Amygdala (tissue), 56 donors: ENCODE data around the gene CLEC16A.

ENCODE experiments used
- DNase-seq, 56 donors: peaks; one replicate each; lab custom pipeline; 2025; lab: John Stamatoyannopoulos, UW

The CLEC16A gene

DNA sequence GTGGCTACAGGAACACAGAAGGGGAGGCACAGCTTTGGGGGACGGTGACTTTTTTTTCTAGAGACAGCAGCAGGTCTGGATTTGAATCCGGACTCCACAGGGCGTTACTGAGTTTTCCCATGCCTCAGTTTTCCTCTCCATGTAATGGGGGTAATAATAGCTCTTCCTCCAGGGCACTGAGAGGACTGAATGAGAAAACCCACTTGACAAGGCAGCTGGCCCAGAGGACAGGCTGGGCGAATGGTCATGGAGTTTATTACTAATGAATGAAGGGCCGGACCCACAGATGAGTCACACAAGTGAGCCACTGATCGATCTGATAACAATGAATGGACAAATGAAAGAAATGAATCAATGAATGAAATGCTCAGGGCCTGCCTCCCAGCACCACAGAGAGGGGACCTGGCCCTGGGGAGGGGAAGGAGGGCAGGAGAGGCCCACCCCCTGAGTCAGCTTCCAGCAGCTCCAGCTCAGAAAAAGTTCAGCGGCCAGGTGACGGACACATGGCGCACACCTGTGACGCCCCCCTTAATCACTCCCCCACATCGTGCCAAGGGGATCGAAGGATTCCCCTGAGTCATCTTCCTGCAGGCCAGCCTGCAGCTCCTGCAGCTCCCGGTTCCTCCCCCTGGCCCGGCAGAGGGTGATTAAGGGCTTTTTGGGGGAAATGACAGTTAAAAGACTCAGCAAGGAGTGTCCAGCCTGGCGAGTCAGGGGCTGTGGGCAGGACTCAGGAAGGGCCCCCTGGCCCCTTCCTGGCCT lies 257.3 kb downstream of the CLEC16A start:
- no peak for DNase-seq

DNA sequence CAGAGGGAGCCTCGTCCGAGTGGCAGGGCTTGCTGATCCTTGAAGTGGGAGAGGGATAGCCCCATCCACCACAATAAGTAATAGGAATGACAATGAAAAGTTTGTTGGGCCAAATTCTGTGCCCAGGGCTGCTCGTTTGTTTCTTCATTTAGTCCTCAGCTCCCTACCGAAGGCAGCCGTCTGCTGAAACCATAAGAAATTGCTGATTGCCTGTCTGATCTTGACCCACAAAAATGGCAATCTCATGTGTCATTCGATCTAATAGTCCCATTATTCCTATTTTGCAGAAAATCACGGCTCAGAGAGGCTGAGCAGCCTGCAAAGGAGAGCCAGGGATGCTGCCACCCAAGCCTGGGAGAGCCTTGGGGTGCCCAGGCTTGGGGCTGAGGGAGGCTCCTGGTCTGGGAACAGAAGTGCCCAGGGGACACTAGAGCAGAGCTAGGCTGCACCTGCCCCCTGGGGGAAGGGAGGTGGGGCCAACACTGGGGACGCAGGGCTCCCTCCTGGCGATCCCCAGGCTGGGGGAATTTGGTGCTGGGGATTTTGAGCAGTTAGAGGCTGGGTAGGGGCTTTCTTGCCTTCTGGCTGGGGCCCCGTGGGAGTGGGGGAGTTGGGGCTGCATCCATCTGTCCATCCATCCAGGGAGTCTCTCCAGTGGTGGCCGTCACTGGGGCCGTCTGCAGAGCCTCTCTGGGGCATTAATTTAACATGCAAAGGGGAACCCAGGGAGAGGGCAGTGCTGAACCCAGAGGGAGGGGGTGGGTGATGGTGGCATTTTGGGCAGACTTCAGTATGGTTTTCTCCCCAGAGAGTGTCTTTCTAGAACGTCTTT lies 258.1 kb downstream of the CLEC16A start:
- no peak for DNase-seq

DNA sequence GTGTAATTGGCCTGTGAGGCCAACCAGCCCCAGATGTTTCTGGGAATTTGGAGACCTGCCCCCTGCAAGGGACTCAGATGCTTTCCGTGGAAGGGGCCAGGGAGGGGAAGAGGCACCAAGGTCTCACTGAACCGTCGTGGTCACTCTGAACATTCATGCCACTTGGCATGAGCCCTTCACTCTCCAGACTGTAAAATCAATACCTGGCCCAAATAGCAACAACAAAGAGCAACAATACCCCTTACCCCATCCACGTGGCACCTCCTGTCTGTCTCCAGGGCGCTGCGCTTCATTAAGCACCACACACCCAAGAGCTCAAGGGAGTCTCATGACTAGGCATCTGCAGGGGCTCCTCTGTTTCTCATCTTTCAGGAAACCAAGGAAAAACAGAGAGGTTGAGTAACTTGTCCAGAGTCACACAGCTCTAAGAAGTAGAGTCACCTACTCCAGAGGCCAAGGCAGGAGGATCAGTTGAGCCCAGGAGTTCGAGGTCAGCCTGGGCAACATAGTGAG lies 258.8 kb downstream of the CLEC16A start:
- DNase-seq = no peak

DNA sequence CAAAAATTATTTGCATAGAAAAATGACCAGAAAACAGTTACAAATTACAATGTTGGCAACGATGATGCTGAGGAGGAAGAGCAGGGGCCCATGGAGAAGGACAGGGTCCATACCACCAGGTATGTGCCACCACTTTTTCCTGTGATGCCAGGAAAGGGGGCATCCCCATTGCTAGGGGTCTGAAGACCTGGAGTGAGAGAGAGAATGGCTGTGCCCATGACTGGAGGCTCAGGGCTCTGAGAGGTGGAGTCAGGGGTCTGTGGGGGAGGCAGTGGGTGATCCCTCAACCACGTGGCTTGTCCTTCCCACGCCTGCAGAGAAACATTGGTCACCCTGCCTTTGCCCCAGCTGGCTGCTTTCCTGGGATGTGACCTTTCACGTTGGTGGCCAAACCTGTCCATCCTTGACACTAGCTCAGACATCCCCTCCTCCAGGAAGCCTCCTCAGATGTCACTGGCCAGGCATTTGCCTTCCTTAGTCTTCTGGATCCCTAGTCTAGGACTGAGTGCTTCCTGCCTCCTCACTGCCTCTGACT lies 260.2 kb downstream of the CLEC16A start:
- no peak for DNase-seq

DNA sequence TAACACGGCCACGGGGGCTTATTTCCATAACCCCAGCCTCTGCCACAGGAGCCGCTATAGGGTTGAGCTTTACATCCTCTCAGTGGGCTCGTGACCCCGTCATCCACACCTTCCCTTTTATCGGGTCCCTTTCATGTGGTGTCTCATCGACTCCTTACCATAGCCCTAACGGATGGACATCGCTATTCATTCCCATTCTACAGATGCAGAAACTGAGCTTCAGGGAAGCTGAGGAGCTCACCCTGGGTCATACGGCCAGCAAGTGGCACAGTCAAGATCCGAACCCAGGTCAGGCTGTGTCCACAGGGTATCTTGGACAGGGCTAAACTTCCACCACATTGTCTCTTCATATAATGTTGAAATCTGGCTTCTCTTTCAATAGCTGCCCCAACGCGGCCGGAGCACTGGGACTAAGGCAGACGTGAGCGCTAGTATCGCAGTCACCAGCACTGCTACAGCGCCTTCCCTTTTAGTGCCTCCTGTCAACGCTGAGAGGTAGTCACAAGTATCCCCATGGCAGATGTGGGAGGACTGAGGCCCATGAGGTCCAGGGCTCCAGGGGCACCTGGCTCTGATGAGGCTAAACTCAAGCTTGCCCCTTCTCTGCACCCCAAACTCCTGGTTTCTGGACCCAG lies 260.8 kb downstream of the CLEC16A start:
- DNase-seq = no peak

DNA sequence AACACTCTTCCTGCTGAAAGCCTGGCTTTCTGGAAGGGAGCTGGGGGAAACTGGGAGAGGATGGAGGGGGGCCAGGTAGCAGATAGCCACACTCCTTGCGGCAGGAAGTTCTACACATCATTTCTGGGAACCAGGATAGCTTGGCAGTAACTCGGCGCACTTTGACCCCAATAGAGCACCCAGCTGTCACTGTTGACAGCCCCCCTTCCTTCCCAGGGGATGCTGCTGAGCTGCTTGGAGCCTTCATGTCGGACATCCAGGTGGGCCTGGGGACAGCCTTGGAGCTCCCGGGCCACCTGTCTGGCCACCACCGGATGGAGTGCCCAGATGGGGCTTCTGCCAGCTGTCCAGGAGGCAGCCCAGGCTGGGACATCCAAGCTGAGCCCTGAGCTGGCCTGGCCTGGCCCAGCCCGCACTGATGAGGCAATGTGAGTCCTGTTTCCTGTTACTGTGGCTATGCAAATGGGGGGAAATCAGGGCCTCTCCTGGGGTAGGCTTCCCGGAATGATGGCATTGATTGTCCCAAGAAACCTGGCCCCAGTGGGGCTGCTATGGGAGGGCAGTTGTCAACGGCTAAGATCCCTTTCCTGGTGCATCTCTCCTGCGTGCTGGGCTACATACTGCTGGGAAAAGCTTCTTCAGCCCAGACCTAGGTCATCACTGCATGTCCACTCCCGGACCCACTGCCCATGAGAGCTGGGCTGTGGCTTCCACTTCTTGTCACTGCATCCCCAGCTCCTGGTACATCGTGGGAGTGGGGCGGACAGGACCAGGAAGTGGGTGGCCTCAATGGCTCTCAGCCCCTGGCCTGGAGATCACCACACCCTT lies 261.6 kb downstream of the CLEC16A start:
- no peak for DNase-seq

DNA sequence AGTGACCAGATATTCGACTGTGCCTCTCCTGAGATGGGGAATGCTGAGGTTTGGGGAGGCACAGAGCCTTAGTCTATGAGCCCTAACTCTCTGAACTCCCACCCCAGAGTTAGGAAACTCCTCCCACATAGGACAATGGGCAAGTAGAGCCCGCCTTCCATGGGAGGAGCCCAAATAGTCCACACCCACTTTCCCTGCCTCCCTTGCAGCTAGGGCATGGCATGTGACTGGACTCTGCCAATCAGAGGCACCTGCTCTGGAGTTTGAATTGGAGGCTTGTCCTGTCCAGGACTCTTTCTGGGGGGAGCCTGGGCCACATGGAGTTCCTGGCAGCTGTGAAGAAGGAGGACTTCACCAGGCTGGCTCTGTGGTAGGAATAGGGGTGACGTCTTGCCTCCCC lies 263.3 kb downstream of the CLEC16A start:
- no peak for DNase-seq

DNA sequence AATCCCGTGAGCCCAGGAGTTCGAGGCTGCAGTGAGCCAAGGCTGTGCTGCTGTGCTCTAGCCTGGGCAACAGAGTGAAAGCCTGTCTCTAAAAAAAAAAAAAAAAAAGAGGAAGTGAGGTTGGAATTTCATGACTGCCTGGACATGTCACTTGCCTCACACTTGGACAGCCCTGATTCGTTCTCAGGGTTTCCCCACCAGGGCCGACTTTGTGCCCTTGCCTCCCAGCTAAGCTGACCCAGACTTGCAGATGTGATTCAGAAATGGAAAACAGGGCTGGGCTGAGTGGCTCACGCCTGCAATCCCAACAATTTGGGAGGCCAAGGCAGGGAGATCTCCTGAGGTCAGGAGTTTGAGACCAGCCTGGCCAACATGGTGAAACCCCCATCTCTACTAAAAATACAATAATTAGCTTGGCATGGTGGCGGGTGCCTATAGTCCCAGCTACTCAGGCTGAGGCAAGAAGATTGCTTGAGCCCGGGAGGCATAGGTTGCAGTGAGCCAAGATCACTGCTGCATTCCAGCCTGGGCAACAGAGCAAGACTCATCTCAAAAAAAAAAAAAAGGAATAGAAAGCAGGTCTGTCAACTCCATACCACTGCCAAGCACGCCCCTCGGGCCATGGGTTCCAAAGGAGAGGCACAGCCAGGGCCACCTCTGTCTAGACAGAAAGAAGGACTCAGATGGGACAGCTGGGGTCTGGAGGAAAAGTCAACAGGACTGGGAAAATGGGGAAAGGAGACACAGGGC lies 264.7 kb downstream of the CLEC16A start:
- no peak for DNase-seq

DNA sequence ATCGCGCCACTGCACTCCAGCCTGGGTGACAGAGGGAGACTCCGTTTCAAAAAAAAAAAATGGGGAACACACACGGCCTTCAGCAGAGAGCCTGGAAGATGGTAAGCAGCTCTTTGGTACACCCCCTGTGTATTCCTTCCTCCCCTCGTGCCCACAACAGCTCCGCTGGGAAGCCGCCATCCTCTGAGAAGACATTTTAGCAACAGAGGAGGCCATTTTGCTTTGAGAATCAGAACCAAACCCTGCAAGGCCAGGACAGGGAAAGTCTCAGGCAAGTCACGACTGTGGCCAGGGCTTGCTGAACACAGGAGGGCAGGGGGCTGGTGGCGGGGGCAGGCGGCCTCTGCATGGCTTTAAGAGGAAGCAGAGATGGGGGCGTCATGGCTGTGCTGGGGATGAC lies 265.9 kb downstream of the CLEC16A start:
- DNase-seq = no peak

DNA sequence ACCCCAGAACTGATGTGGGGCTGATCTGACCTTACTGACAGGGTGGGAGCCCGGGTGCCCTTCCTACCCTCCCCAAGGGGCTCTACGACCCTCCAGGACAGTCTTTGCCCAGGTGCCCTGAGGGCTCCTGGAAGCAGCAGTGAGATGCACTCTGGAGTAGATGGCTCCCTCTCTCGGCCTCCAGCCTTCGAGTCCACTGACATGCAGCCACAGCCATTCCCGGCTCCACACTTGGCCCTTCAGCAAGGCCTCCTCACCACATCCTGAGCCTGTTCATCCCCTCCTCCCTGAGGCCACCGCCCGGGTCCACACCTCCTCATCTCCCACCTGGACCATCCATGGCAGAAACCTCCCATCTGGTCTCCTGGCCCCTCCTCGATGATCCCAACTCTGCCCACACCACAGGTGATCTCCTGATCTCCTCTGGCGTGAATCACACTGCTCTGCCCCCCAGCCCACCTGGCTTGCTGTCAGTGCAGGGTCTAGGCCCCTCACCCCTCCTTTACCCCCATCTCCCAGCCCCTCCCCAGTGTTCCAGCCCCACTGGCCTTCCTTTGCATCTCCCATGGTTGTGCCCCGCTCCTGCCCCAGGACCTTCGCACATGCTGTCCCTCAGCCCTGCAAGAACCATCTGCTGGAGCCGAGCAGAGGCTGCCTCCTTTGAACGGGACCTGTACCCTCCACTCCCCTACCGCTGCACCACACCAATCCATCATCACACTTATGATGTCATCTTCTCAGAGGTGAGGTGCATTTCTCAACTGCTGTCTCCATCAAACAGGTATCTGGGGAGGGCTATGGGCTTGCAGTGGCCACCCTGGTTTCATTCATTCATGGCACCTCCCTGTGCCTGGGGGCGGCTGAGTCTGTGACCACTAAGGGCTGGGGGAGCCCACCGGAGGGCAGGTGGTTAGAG lies 267.0 kb downstream of the CLEC16A start:
- DNase-seq = no peak

DNA sequence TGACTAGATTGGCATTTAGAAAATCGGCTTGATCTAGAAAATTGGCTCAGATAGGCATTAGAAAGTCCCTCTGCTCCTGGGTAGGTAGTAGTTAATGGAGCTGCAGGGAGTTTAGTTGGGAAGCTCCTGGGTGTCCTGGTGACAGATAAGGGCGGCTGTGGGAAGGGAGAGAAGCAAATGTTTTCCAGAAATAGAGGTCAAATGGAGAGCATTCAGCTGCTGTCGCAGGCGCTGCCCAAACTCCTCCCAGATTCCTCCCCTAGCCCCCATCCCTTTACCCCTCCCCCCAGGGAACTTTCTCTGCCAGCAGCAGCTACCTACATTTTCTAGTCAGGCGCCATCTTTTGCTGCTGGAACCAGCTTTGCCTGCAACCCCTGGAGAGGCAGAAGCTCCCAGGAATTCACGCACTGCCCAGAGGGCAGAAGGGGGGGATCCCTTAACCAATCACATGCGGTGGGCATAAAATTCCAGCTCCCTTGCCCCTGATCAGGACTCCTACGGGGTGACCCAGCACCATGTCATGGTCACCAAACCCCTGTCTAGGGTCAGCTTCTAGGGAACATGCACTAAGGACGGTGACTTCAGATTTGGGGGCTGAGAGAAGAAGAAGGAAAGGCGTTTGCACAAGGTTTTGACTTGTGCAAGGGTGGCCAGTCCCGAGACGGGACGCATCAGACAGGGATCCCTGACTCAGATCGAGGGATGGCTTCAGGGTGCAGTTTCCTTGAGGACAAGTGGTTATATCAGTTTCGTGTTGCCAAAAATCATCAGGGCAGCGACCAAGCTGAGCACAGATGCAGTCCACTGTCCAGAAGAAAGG lies 267.8 kb downstream of the CLEC16A start:
- no peak for DNase-seq

DNA sequence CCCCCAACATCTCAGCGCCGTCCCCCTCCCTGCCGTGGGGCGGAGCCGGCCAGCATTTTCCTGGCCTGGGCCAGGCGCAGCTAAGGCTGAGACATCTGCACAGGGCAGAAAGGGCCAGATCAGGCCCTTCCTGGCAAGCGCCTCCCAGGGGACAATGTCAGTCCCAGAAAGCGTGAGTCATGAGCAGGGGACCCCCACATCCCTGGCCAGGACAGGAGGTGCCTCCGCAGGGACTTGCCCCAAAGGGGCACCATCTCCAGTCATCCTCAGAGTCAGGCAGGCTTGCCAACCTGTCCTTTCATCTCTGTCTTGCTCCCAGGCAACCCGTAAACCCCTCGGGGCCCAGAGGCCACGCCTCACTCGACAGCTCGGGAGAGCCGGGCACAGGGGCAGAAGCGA lies 268.4 kb downstream of the CLEC16A start:
- no peak for DNase-seq

DNA sequence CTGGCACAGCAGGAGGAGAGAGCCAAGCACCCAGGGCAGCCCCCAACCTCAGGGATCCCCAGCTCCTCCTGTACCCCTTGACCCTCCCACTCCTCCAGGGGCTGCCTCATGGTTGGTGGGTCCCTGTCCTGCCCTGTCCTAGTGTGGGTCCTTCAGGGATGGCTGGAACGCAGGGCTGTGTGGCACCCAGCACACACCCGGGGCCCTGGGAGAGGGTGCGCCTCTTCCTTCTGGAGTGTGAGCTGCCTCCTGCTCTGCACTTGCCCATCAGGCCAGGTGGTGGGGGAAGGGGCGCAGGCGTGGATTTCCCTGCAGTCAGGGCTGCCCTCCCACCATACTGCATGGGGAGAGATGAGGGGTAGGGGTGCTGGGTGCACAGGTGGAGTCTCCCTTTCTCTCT lies 269.0 kb downstream of the CLEC16A start:
- no peak for DNase-seq

DNA sequence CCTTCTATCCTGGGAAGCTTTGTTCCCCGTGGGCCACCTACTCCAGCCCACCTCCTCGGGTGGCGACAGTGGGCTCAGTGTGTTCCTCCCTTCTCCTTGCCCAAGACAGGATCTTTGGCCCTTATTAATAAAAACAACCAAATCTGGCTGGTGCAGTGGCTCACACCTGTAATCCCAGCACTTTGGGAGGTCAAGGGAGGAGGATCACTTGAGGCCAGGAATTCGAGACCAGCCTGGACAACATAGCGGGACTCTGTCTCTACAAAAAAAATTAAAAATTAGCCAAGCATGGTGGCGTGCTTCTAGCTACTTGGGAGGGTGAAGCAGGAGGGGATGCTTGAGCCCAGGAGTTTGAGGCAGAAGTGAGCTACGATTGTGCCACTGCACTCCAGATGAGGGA lies 269.4 kb downstream of the CLEC16A start:
- no peak for DNase-seq

DNA sequence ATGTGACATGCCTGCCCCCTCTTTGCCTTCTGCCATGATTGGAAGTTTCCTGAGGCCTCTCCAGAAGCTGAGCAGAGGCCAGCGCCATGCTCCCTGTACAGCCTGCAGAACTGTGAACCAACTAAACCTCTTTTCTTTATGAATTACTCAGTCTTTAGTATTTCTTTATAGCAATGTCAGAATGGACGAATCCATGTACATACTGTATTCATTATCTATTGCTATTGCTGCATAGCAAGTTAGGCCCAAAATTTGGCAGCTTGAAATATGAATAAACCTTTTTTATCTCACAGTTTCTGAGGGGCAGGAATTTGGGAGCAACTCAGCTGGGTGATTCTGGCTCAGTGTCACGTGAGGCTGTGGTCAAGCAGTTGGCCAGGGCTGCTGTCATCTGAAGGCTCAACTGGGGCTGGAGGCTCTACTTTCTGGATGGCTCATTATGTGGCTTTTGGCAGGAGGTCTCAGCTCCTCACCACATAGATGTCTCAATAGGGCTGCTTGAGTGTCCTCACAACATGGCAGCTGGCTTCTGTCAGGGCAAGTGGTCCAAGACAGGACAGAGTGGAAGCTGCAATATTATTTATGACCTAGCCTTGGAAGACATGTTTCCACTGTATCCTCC lies 271.7 kb downstream of the CLEC16A start:
- no peak for DNase-seq

DNA sequence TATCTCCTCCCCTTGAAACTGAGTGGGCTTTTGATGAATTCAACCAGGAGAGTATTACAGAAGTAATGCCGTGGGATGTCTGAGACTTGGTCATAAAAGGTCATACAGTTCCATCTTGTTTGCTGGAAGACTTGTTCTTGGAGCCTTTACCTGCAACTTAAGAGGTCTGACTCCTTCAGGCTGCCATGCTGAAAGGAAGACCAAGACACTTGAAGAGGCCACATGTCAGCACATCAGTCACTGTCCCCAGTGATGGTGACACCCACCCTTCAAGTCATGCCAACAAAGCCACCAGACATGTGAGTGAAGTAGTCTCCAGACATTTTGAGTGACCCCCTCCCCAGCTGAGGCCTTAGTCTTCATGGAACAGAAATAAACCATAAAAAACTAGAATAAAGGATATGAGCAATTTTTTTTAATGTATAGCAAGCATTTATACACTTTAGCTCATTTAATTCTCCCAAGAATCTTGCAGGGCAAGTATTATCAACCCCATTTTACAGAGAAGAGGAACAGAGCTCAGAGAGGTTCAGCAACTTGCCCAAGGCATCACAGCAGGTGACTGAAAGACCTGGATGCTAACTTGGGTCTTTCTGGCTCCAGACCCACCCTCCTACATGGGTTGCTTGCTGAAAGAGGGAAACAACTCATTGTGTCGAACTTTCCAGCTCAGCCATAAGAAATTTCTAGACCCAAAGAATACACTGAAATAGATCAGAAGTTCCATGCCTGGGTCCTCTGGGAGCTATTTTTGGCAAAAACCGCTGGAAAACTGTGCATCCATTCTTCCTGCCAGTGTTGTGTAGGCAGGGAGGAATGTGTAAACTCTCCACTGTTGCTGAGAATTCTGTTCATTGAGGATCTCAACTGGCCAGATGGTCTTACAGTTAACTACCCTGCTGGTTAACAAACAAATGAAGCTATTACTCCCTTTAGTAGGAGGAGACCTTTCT lies 273.6 kb downstream of the CLEC16A start:
- no peak for DNase-seq
